Upper lobe of right lung (tissue), 1 donor: Measurements from ENCODE around the gene KRT2. TPM values are rescaled to one million over a fixed set of nuclear protein-coding genes. Genes with fewer than 3 reads are reported as not detected.

Source experiments
- ATAC-seq: fragments of 200-7000 bp; cut with Tn5 transposase; one replicate; pipeline ENCODE4 v1.9.1; 2020; ENCODE audit warnings: mild to moderate bottlenecking, moderate library complexity
- DNase-seq: peaks from one replicate; pipeline ENCODE4 v3.0.0-alpha.2; 2020
- H3K27ac ChIP-seq: fragments of 200-600 bp; one replicate; pipeline ENCODE4 v1.8.0; 2022
- H3K27me3 ChIP-seq: fragments of 200-600 bp; one replicate; pipeline ENCODE4 v1.8.0; 2022; ENCODE audit warnings: mild to moderate bottlenecking
- H3K36me3 ChIP-seq: fragments of 200-600 bp; one replicate; pipeline ENCODE4 v1.8.0; 2022
- H3K4me1 ChIP-seq: fragments of 200-600 bp; one replicate; pipeline ENCODE4 v1.8.0; 2022
- H3K4me3 ChIP-seq: fragments of 200-600 bp; one replicate; pipeline ENCODE4 v1.8.0; 2022; ENCODE audit warnings: mild to moderate bottlenecking
- H3K9me3 ChIP-seq: fragments of 200-600 bp; one replicate; pipeline ENCODE4 v1.8.0; 2022
- intact Hi-C: fragments of 100-400 bp; cut with DNase I; formaldehyde crosslinking; loops from one replicate; pipeline ENCODE4 v1.11.0; 2022
- total RNA-seq: library from RNA; stranded (reverse); fragmentation: NEBNext Ultra II Directional; extraction: Animal tissue kit (Norgen Biotek cat#: 25700); gene quantifications from one replicate; pipeline ENCODE4 v1.2.1, GENCODE V29; 2021
- TF ChIP-seq, protein P1 (sequence below): fragments of 200-600 bp; IDR thresholded peaks from one replicate; pipeline ENCODE4 v1.8.0; 2022; ENCODE audit warnings: antibody characterized with exemption
- donor health status: DM: no; HTN: yes; CAD: no; lungs with severe emphysema.

Gene KRT2
- total RNA-seq, 1 donor from 2014 or later: not detected

DNA sequence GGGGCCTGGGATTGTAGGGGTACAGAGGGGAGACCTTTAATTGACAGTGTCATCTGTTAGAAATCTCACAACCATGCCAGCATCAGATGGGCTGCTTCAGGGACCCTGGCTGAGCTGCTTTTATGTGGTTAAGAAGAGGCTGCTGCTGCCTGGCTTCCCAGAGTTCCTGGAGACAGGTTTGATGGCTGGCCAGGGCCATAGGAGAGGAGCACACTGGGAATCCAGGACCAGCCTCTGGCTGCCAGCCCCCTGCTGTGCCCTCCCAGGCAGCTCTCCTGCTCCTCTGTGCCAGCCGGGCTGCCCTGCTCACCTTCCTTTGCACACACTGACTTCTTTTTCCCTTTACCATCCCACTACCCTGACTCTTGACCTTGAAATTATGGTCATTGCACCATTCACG lies 33.1 kb downstream of the KRT2 start:
- no peak overlapping the region for H3K4me3 ChIP-seq
- intact Hi-C loops: no loop called here

DNA sequence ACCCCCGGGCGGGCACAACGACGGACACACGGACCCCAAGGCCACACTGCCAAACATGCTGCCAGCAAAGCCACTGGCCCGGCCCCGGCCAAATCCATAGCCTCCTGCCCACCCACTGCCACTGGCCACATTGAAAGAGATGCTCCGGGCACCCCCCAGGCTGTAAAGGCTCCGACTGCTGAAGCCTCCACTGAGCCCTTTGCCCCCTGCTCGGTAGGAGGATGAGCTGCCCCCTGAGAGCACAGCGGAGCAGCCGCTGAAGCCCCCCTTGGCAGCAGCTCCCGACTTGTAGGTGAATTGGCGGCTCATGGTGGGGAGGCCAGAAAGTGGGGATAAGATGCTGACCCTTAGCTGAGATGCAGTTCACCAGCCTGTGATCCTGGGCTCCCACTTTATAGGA lies 33.8 kb downstream of the KRT2 start, which contains the start of gene KRT73:
Gene KRT73 (minus strand): TSS at position 344 of the 400 bp plus-strand sequence. CDS start 35 bp downstream, at position 309.
- DNase-seq (no peak), ATAC-seq (no peak)
- Histone ChIP-seq H3K9me3 (no peaks in the 10 kb centered on the region), H3K27me3 (no peaks in the 10 kb centered on the region), H3K4me3 (no peak within 1 kb of the TSS), H3K27ac (no peak within 1 kb of the TSS), H3K4me1 (no peaks in the 10 kb centered on the region), H3K36me3 (no peaks in the 10 kb centered on the region)
- TF ChIP-seq, protein P1, sequence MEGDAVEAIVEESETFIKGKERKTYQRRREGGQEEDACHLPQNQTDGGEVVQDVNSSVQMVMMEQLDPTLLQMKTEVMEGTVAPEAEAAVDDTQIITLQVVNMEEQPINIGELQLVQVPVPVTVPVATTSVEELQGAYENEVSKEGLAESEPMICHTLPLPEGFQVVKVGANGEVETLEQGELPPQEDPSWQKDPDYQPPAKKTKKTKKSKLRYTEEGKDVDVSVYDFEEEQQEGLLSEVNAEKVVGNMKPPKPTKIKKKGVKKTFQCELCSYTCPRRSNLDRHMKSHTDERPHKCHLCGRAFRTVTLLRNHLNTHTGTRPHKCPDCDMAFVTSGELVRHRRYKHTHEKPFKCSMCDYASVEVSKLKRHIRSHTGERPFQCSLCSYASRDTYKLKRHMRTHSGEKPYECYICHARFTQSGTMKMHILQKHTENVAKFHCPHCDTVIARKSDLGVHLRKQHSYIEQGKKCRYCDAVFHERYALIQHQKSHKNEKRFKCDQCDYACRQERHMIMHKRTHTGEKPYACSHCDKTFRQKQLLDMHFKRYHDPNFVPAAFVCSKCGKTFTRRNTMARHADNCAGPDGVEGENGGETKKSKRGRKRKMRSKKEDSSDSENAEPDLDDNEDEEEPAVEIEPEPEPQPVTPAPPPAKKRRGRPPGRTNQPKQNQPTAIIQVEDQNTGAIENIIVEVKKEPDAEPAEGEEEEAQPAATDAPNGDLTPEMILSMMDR: no peak
- intact Hi-C loops: no loop called here

More for the DNA sequence above, 33.1 kb downstream of the KRT2 start:
- TF ChIP-seq, protein P1: no peak
- no peaks in the 10 kb centered on the region for H3K9me3 ChIP-seq
- no peak for DNase-seq
- no peaks in the 10 kb centered on the region for H3K27me3 ChIP-seq
- H3K4me1 ChIP-seq: no peaks in the 10 kb centered on the region
- H3K36me3 ChIP-seq: no peaks in the 10 kb centered on the region
- no peak for ATAC-seq
- H3K27ac ChIP-seq: no peak overlapping the region

DNA sequence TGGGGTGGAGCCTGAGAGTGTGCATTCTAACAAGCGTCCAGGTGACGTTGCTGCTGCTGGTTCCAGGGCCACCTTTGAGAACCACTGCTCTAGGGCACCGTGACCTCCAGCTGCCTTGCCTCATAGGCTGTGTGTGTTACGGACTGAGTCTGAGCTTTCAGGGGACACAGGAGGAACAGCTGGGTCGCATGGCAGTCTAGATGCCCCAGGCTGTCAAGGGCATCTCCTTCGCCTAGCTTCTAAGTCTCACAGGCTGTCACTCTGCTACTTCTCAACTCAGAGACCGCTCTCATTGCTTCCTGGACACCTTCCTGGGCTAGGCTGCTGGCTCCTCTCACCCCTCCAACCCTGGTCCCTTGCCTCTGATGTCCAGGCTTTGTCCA lies 34.6 kb downstream of the KRT2 start:
- no peak for ATAC-seq
- intact Hi-C loops: no loop called here
- no peaks in the 10 kb centered on the region for H3K36me3 ChIP-seq
- H3K4me1 ChIP-seq: no peaks in the 10 kb centered on the region
- H3K9me3 ChIP-seq: no peaks in the 10 kb centered on the region
- TF ChIP-seq, protein P1: no peak
- no peak for DNase-seq
- H3K27ac ChIP-seq: no peak overlapping the region
- H3K27me3 ChIP-seq: no peaks in the 10 kb centered on the region
- H3K4me3 ChIP-seq: no peak overlapping the region

DNA sequence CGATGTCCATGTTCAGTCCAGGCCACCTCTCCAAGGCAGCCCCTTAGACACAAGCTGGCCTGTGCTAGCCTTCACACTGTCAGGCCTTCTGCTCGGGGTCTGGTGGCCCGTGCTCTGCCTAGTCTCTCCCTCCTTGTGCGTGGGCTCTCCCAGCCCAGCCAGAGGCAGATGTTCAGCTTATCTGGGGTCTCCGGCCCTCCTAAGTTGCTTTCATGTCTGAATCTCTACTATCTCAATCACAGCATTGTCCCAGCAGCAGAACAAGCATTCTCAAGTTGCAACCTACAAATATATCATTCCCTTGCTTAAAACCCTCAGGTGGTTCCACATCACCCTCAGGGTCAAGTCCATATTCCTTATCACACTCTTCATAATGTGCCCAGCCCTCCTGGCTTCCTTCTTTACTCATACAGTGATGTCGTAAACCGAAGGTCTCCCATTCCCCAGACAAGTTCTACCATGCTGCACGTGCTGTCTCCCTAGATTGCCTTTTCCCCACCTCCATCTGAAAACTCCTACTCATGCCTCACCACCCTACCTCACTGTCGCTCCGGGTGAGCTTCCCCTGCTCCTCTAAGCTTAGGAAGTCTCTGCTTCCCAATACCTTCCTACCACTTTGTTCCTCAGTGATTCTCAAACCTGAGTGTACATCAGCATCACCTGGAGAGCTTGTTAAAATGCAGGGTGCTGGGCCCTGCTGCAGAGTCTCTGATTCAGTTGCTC lies 35.2 kb downstream of the KRT2 start:
- no peaks in the 10 kb centered on the region for H3K9me3 ChIP-seq
- no peak for ATAC-seq
- peaks cover under 1% of the 10 kb centered on the region for H3K27me3 ChIP-seq
- DNase-seq: no peak
- H3K36me3 ChIP-seq: no peaks in the 10 kb centered on the region
- intact Hi-C loops: no loop called here
- no peaks in the 10 kb centered on the region for H3K4me1 ChIP-seq
- H3K4me3 ChIP-seq: no peak overlapping the region
- TF ChIP-seq, protein P1: no peak
- H3K27ac ChIP-seq: no peak overlapping the region

DNA sequence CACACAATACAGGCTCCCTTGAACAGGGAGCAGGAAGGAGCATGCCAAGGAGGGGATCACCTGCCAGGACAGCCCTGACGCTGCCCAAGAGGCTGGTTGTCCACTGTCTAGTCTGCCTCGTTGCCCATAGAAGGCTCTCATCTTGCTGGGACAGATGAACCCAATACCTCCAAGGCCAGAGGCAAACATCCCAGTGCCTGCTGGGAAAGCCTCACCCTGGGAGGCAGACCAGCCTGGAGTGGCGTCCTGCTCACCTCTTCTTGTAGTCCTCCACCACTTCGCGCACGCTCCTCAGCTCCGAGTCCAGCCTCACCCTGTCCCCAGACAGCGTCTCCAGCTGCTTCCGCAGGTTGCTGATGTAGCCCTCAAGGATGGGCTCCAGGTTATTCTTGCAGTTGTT lies 36.1 kb downstream of the KRT2 start:
- no peak overlapping the region for H3K27ac ChIP-seq
- H3K4me3 ChIP-seq: no peak overlapping the region
- H3K36me3 ChIP-seq: no peaks in the 10 kb centered on the region
- no peak for ATAC-seq
- intact Hi-C loops: no loop called here
- TF ChIP-seq, protein P1: no peak
- DNase-seq: no peak
- H3K9me3 ChIP-seq: no peaks in the 10 kb centered on the region
- H3K27me3 ChIP-seq: peaks cover 9% of the 10 kb centered on the region
- no peaks in the 10 kb centered on the region for H3K4me1 ChIP-seq
